ENCODE measurements around the gene TMEM92. TPM values are rescaled to one million over a fixed set of nuclear protein-coding genes. Genes with fewer than 3 reads are reported as not detected.

Gene TMEM92
- total RNA-seq, 1 experiment from 2014 or later, result 6.6 TPM

- Histone ChIP-seq H3K27me3 (ENCODE audit: insufficient read depth, low read length) (no peaks in the 10 kb centered on the region), H2AFZ (ENCODE audit: low read depth, low read length, poor library complexity, severe bottlenecking) (peak overlapping the region; percentile 87), H3K4me1 (ENCODE audit: control insufficient read depth in 1 of 2, insufficient read depth in 2 of 2, low read length in 2 of 2) (peaks cover 24 to 52% of the 10 kb centered on the region in 2 experiments), H3K4me2 (ENCODE audit: low read length) (peak overlapping the region; percentile 94), H3K36me3 (ENCODE audit: control insufficient read depth in 1 of 2, insufficient read depth in 2 of 2, low read length in 2 of 2) (no peaks in the 10 kb centered on the region), H3K9me2 (ENCODE audit: insufficient read depth) (no peaks in the 10 kb centered on the region), H3K9ac (ENCODE audit: low read length) (peak overlapping the region; percentile 56), H3K4me3 (replicated peaks in 1 of 2; ENCODE audit: low read depth in 1 of 2, low read length in 2 of 2) (peak overlapping the region; percentile 58 to 62), H3K9me3 (ENCODE audit: control insufficient read depth in 1 of 2, insufficient read depth in 1 of 2, low read depth in 1 of 2, low read length in 2 of 2) (no peaks in the 10 kb centered on the region), H3K79me2 (ENCODE audit: insufficient read depth, low read length) (no peaks in the 10 kb centered on the region), H3K27ac (ENCODE audit: low read depth, low read length) (no peak overlapping the region; the same call in 1 of the 2 replicates), H4K20me1 (ENCODE audit: insufficient read depth) (no peaks in the 10 kb centered on the region)
- POLR2A ChIA-PET, result interaction anchor here (1.0 to 1.1 kb wide), 2 partner anchors 56 to 74 kb away, joined by 4 to 6 read pairs; no protein-coding TSS in a partner anchor
- ATAC-seq (peak; percentile 6), DNase-seq (ENCODE audit: low read depth, low spot score) (no peak)
- CTCF ChIA-PET, result interaction anchor here (0.9 to 8.9 kb wide), 23 partner anchors 8 to 246 kb away, joined by 3 to 152 read pairs (median 5); partner anchors contain the start of gene COL1A1
- RAD21 ChIA-PET (ENCODE audit: low non-redundant PET in 1 of 2, low total read pairs in 2 of 2, uncharacterized antibody in 2 of 2, unreplicated experiment in 2 of 2), result interaction anchor here (0.7 to 2.3 kb wide), 8 partner anchors 23 to 96 kb away, joined by 3 to 16 read pairs (median 5); partner anchors contain the start of gene COL1A1 (in 1 of the 2)
- intact Hi-C loops (cut with micrococcal nuclease), result loop anchor here (1.0 kb wide), 2 partner anchors 24 to 73 kb away; no protein-coding TSS in a partner anchor
- BruUV-seq (replicated peaks), result TSS peak; percentile 89
- 0 out of 2 replicates have a peak, but pooled peaks have one; percentile 16 for TF ChIP-seq ZFX (IDR thresholded peaks at IDR 0.05)
- no peak for TF ChIP-seq TCF7L2 (IDR thresholded peaks at IDR 0.05; ENCODE audit: borderline replicate concordance, extremely low read depth, insufficient read depth, insufficient read length)
These were observed 619 bp upstream of the TMEM92 start for GRCh38 chr17:50273654-50274040.

GRCh38 chr17:50274897-50275221 lies 593 bp downstream of the TMEM92 start:
- no peaks in the 10 kb centered on the region for H3K79me2 ChIP-seq (ENCODE audit: insufficient read depth, low read length)
- no peaks in the 10 kb centered on the region for H3K27me3 ChIP-seq (ENCODE audit: insufficient read depth, low read length)
- H4K20me1 ChIP-seq (ENCODE audit: insufficient read depth), result no peaks in the 10 kb centered on the region
- no TSS peak for BruUV-seq (replicated peaks)
- no peak for ATAC-seq
- H3K4me1 ChIP-seq (ENCODE audit: control insufficient read depth in 1 of 2, insufficient read depth in 2 of 2, low read length in 2 of 2), result peaks cover 36 to 64% of the 10 kb centered on the region in 2 experiments
- H3K27ac ChIP-seq (ENCODE audit: low read depth, low read length), result peak overlapping the region; percentile 9; the same call in 1 of the 2 replicates
- H2AFZ ChIP-seq (ENCODE audit: low read depth, low read length, poor library complexity, severe bottlenecking), result no peak overlapping the region
- H3K9ac ChIP-seq (ENCODE audit: low read length), result peak overlapping the region; percentile 56; the same call in 1 of the 2 replicates
- H3K36me3 ChIP-seq (ENCODE audit: control insufficient read depth in 1 of 2, insufficient read depth in 2 of 2, low read length in 2 of 2), result no peaks in the 10 kb centered on the region
- ChIA-PET POLR2A (interaction anchor here (1.1 kb wide), 1 partner anchor 57 kb away, joined by 4 read pairs; no protein-coding TSS in a partner anchor), CTCF (interaction anchor here (0.7 to 8.9 kb wide), 12 partner anchors 8 to 247 kb away, joined by 3 to 152 read pairs (median 5); partner anchors contain the start of gene COL1A1), RAD21 (ENCODE audit: low non-redundant PET in 1 of 2, low total read pairs in 2 of 2, uncharacterized antibody in 2 of 2, unreplicated experiment in 2 of 2) (interaction anchor here (1.1 to 2.3 kb wide), 4 partner anchors 22 to 75 kb away, joined by 3 to 16 read pairs (median 6); no protein-coding TSS in a partner anchor)
- intact Hi-C loops (cut with micrococcal nuclease), result no loop called here
- no peak for DNase-seq (ENCODE audit: low read depth, low spot score)
- H3K4me2 ChIP-seq (ENCODE audit: low read length), result peak overlapping the region; percentile 94
- TF ChIP-seq SRF (IDR thresholded peaks at IDR 0.05; ENCODE audit: low read depth) (no peak), YY1 (IDR thresholded peaks at IDR 0.05; ENCODE audit: extremely low read depth, insufficient replicate concordance, low read depth, low read length) (no peak), CTCF (IDR thresholded peaks at IDR 0.05 in 2 of 3, conservative IDR thresholded peaks at IDR 0.05 in 1 of 3; ENCODE audit: borderline replicate concordance in 1 of 3, insufficient read depth in 1 of 3, low read depth in 2 of 3, low read length in 2 of 3) (no peak)
- no peaks in the 10 kb centered on the region for H3K9me3 ChIP-seq (ENCODE audit: control insufficient read depth in 1 of 2, insufficient read depth in 1 of 2, low read depth in 1 of 2, low read length in 2 of 2)
- H3K9me2 ChIP-seq (ENCODE audit: insufficient read depth), result no peaks in the 10 kb centered on the region
- H3K4me3 ChIP-seq (replicated peaks in 1 of 2; ENCODE audit: low read depth in 1 of 2, low read length in 2 of 2), result peak overlapping the region; percentile 58 to 62
